Stimulated activated CD8-positive, alpha-beta memory T cell treated with anti-CD3 and anti-CD28 coated beads, Interleukin-4, amount 100 ng/mL, for 24 hours (primary cell): Measurements from ENCODE around the gene RASGRP1.
A peak's percentile ranks its signal among the peaks of the same experiment; 100 is the strongest.
"Not testable (repeated sequence)": the region's sequence is repeated elsewhere in the genome, so short reads cannot be mapped to it uniquely, and the experiment has no call there.

Experiments
- DNase-seq: peaks from one replicate; pipeline ENCODE4 v3.0.0-alpha.2; 2020; ENCODE audit warnings: low read depth

The RASGRP1 gene

DNA sequence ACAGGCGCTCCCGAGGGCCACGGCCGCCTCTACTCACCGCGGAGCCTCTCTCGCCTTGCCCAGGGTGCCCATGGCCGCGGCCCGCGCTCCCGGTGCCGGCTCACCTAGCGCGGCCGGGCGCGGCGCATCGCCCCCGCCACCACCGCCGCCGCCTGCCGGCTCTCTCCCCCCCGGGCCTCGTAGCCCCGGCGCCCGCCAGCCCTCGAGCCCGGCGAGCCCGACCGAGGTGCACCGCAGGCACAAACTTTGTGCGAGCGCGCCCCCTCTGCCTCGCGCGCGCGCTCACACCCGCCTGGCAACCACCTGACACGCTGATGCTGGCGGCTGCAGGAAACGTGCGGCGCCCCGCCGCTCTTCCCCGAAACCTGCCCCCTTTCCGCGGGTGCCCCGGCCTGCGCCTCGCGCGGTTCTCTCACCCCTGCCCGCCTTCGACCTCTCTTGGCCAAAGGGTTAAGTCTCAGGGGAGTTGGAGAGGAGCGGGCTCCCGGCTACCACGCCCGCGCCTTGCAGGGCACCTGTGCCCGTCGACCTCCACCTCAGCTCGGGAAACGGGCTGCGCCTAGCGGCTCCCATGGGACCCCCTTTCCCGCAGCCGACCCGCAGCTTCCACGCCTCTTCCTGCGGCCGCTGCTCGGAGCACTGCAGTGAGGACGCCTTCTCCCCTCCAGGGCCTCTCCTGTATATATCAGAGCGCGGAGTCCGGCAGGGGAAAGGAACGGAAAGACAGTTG lies at the start of gene RASGRP1:
RASGRP1 (minus strand) TSS at position 258 of the 730 bp plus-strand sequence; CDS start at position 72, 186 bp downstream.
- DNase-seq = peak; percentile 76

DNA sequence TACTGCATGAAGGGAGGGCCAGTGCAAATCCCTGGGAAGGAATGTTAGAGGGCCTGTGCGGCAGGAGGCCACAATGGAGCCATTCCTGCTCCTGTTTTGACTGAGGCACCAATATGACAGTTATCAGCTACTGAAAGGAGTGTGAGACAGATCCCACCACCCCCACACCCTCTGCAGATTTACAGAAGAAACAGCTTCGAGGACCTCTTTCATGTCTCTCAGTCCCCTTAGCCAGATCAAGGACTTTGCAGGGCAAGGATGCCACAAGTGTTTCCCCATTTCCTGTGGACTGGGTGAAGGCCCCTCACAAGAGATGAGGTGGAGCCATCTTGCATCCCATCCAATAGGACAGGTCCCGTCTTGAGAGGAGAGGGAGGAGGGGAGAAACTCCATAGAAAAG lies 48.5 kb upstream of the RASGRP1 start:
- no peak for DNase-seq

DNA sequence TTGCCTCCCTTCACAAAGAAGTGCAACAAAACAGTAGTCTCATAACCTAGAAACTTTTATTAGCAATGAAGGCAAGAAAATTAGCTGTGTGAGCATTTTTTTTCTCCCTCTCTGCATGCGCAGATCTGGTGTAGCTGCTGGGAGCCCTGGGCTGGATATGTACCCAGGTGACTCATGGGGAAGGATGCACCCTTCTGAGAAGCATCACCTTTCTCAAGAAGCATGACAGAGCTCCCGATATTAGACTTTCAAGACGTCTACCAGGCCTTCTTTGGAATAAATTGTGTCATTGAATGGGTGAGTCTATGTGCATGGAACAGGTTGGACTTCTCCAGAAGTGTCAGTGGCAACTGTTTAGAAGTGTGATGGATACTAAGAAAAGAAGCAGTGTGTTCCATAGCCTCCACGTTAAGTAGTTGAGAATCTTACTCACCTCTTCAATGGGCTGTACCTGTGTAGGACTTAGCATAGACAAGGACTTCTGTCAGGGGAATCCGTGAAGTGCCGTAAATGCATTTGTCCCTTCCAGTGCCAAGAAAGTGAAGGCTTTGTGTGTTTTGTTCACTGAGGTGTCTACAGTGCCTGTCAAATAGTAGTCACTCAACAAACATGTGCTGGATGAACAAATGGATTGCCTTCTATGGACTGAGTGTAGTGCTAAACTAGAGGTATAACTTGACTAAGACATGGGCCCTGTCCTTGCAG lies 47.7 kb upstream of the RASGRP1 start:
- DNase-seq = peak; percentile 23

DNA sequence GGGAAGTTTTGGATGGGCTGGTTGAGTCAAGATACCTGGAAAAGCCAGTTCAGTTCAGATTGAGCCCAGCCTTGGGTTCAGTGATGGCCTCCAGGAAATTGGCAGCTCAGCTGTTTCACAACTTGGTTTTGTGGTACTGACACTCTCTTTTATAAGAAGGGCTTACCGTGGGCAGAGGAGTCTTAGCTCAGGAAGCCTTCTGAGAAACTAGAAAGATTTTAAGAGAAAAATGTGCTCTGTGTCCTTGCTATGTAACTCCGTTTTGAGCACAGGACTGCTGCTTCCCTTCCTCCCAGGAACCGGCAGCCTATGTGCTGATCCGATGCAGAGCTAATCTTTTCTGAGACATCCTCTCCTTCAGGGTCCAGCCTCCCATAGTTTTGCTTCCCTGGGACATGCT lies 46.6 kb upstream of the RASGRP1 start:
- DNase-seq = peak; percentile 26

DNA sequence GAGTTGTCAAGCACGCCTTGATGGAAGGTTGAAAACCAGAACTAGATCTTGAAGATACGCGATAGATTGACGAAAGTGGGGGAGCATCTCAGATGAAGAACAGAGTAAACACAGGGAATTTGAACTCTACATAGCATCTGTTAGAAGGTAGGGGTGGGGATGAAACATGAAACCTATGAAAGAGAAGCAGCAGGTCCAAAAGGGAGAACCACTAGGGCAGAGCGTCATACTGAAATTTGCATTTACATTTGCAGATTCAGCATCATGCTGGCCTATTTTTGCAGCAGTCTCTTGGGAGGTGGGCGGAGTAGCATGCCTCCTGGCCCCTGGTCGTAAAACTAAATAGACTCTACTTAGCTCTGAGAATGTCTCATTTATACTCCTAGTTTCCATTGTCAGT lies 46.1 kb upstream of the RASGRP1 start:
- no peak for DNase-seq

DNA sequence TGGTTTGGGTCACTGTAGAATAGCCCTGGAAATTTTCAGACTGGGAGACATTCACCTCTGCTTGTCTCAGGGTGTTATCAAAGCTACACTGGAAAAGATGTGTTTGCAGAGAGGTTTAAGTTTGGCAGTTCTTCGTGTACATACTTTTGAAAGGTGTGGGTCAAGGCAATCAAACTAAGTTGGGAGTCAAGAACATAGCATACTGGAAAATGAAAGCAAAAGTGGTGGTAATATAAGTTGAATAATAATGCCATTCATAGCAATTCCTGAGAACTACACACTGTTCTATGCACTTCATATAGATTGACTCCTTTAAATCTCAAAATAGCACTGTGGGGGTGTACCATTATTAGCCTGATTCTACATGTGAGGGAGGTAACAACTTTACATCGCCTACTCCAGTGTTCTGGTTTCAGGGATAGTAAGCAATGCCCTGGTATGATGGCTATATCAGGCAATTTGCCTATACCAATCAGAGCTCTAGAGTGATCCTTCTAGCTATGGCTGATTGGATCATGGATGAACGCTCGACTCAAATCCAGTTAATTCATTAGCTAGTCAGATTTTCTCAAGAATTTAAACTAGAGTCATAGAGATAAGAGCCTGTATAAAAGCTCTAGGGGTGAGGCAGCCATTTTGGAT lies 44.6 kb upstream of the RASGRP1 start:
- no peak for DNase-seq

DNA sequence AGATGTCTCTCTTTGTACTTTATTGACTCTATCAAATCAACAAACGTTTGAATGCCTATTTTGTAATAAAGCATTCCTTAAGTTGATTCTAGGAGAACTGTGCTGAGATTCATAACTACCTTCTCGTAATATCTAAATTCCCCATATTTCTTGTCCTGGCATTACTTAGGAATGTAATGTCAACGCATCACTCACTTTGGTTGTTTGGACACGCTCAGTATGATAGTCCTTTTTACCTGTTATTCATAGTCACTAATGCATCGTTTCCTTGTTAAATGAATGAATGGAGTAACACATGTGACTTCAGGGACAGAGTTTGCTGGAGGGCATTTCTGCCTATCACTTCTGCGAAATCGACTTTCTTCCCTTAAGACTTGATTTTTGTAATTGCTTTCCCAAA lies 44.1 kb upstream of the RASGRP1 start:
- DNase-seq = no peak

DNA sequence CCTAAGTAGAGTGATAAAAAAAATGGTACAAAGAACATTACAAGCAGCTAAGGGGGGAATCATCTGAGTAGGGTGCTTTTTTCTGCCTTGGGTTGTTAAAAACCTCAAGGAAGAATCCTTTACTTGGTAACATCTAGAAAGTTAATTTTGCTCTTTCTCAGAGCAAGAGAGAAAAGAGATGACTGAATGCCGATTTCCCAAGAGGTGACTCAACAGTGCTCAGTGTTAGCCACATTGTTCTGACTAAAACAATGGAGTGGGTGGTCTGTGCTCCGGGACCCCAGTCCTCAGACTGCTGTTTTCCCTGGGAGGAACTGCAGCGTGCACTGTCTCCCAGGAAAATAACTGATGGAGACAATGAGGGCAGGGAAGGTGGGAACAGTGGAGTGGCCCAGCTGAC lies 41.1 kb upstream of the RASGRP1 start:
- DNase-seq = no peak

DNA sequence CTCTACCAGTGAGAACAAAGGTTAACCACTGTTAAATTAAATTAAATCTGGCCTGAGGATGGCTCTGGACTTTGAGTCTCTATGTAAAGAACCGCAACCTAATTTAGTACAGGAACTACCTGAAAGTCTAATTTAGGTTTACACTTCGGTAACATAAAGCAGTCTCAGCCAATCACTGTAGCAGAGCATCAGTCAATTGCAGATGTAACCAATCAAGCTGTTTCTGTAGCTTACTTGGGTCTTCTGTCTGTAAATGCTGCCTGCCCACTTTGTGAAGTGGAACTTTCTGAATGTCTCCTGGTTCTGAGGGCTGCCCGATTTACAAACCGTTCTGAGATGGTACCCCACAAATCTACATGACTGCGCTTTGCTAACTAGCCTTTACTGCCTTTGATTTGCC lies 39.1 kb upstream of the RASGRP1 start:
- no peak for DNase-seq

DNA sequence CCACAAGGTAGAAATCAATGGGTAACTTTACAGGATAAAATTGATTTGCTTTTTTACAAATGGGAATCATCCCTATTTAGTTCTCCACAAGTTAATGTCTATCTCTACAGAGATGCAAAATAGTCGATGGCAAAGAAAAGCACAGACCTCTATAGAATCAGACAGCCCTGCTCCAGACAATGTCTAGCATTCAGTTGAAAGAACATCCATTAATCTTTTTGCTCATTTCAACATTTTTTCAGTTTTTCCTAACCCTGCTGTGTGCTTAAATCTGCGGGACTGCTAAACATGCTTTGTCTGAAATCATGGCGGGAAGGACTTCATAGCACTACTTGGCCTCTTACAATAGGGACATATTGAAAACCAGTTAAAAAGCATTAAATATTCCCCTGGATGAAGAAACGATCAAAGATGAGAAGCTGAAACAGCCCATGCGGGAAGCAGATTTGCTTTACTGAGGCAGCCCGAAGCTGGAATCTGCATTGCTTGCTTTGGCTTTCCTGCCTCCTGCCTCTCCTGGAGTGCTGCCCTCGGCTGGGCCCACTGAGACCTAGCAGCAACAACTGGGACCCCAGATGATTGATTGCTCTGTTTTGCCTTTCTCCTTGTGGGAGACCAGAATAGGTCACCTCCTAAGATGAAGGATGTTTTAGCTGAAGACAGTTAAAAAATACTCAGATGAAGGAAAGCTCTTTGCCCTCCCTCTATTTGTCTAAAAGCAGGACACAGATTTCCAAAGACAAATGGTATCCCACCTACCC lies 38.5 kb upstream of the RASGRP1 start:
- no peak for DNase-seq

DNA sequence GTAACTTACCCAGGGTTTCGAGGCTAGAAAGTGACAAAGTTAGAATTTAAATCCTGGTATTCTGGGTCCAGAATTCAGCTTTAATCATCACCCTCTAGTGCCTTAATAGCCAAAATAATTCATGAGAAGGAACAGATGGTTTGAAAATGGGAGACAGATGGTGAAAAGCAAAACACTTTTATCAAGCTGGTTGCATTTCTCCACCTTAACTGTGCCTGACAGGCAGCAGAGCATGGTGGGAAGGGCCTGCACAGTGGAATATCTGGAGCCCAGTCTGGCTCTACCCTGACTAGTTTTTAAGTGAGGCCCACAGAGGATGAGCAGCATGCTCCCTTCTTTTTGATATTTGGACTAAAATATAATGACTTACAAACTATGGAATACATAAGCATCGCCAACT lies 35.6 kb upstream of the RASGRP1 start:
- no peak for DNase-seq

DNA sequence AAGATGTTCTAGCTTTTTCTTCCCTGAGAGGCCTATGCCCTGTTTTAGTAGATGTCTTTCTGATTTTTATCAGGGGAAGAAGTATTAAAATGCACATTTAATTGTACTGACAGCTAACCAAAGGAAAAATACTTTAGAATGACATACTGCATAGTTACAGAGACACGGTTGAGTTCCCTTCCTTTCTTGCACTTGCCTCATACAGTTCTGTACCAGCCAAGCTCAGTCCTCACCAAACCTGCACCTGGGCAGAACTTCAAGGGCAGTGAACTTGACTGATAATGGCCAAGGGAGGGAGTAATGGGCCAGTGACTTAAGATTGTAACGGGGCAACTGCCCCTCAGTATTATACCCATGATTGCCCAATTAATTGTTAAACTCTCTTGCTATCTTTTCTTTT lies 34.1 kb upstream of the RASGRP1 start:
- no peak for DNase-seq

DNA sequence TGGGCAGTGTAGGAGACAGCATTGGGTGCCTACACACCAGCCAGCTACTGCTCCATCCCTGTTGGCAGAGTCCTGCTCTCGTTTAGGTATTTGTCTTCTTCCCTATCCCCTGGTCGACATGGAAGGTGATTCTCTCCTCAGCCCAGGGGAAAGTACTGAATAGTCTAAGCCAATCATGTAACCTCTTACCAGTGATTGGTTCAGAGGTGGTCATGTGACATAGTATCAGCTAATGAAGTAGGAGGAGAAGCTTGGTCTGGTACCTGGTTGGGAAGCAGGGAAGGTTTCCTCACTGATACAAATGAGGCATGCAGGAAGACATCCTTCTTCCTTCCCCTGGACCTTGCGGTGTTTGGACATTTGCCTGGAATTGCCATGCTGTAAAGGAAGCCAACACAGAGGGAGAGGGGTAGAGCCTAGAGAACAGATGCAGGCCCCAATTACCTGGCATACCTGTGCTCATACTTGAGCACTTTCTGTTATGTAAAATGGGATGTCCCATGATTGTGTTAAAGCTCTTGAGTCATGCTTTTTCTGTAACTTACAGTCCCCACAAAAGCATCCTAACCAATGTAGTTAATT lies 32.7 kb upstream of the RASGRP1 start:
- DNase-seq = no peak

DNA sequence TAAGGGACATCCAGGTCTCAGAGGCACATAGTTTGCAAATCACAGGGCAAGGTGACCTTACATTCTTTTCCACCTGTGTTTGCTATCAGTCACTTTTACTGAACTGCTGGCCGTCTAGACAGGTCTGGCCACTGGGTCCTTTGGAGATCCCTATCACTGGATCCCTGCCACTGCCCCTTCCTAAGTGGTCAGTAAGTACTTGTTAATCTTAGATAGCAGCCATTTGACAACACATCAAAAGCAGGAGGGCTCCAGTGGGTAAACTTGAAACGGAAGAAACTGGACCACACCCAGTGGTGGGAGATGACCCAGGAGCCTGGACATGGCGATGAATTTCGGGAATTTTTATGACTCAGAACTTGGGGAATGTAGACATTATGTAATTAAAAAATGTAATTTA lies 28.9 kb upstream of the RASGRP1 start:
- no peak for DNase-seq

DNA sequence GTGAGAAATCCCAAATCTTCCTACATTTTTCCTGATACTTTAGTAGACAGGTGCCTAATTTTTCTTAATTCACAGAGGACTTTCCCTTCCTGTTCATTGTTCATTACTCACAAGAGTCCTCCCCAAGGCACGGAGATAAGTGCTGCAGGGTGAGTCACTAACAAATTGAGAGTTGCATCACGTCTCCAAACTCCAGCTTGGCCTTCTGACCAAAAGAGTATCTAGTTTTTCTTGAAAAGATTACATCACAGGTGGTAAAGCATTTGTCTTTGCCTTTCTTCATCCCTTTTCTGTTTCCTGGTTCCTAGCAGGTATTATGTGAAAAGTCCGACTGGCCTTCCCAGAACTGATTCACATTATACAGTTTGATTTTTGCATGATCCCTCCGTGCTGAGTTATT lies 24.9 kb upstream of the RASGRP1 start:
- DNase-seq = no peak

DNA sequence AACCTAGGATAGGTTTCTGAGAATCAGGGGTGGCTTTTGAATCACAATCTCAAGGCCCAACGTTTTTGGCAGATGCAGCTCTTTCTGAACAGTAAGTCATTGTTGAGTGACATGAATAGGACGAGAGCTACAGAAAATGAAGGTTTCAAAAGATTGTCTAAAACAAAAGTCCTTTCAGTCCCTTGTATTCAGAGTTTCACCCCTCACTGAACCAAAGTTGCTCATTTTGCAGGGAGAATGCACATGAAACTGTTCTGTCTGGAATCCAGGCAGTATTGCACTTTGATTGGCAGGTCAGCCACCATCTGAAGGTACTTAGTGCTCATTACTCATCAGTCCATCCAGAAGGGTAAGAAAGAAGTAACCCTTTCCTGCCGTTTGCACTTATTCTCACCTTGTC lies 24.1 kb upstream of the RASGRP1 start:
- DNase-seq = no peak

DNA sequence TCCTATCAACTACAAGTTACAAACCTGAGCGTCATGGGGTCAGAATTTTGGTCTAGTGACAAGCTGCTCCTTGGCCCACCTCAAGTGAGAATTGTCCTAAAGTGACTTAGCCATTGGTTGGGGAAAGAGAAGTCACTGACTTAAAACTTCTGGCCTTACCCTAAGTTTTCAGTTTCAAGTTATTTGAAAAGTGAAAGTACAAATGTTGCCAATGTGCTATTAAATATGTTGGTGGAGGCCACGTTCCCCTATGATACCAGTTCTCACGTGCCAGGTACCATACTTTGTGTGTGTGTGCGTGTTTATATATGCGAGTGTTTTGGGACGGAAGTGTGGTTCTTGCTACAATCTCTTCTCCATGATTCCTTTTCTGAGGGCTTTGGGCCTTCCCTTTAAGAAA lies 22.6 kb upstream of the RASGRP1 start:
- DNase-seq = no peak

DNA sequence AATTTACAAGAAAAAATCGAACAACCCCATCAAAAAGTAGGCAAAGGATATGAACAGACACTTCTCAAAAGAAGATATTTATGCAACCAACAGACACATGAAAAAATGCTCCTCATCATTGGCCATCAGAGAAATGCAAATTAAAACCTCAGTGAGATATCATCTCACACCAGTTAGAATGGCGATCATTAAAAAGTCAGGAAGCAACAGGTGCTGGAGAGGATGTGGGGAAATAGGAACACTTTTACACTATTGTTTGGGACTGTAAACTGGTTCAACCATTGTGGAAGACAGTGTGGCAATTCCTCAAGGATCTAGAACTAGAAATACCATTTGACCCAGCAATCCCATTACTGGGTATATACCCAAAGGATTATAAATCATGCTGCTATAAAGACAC lies 21.4 kb upstream of the RASGRP1 start:
- DNase-seq = not testable (repeated sequence)

DNA sequence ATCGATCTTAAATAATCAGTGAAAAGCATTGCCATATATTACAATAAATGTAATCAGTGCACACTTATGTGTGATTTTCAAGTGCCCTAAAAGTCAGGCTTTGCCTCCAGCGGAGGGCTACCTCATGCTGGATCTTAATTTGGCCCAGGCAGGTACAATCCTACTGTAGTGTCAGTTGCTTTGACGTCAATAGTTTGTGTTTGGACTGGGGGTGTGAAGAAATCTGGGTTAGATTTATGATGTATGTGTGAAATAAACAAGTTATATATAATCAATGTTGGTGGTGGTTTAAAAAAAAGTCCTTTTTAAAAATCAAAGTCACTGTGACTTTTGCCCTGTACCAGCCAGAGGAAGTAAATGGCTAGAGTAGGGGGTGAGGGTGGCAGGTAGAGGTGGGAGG lies 14.0 kb upstream of the RASGRP1 start:
- no peak for DNase-seq

DNA sequence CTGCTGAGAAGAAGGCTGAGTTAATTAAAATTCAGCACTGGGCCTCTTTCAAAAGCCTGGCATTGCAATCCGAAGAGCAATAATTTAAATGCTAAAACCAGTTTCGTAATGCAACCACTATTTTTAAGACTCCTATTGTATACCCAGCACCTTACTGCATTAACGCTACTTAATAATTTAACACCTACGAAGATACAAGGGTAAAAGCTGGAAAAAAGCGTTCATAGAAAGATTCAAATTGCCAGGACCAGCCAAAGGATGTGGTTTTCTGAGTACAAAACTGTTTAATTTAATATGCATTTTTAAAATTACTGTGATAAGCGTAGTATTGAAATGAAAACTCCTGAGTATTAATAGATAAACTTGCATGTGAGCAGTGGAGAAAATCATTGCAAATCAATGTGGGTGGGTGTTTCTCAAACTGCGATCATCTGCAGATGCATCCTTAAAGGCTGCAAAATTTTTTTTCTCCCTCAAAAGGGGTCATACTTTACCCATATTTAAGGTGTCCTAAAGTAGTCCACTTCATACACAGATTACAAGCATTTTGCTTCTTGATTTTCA lies 12.9 kb upstream of the RASGRP1 start:
- DNase-seq = no peak

DNA sequence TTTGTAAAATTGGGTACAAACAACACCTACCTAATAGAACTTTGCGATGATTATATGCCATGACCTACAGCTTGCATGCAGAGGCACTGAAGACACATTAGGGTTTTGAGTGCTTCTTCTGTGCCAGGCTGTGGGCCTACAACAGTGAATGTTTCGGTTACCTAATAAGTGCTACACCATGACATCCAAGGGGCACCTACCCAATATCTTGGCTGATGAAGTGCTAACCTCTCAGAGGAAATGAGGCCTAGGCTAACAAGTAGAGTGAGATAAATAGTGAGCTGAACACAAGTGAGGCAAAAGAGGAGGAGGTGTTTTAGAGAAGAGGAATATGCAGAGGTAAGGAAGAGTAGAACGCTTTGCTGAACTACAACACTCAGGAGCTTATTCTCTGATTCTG lies 12.2 kb upstream of the RASGRP1 start:
- no peak for DNase-seq

DNA sequence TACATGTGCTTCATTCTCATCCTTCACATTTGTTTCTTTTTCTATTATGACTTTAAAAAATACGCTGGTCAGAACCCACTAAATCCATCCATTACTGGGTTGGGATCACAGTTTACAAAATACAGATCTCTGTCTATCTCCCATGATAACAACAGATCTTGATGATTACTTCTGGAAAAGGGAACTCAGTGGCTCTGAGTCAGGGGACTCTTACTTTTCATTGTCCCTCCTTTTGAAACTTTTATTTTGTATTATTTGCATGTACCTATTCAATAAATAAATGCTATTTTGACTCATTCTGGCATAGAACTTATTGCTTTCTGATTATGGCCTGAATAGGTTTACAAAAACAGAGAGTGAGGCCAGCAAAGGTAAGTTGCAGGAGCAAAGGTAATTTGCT lies 11.6 kb upstream of the RASGRP1 start:
- no peak for DNase-seq
